HCT116 (cell line): ENCODE measurements around the gene SERINC5. TPM values are rescaled to one million over a fixed set of nuclear protein-coding genes. Genes with fewer than 3 reads are reported as not detected.

Experiments
- ATAC-seq: fragments of 200-7000 bp; cut with Tn5 transposase; 2 replicates; pipeline ENCODE4 v1.9.1; 2020; ENCODE audit warnings: mild to moderate bottlenecking, moderate library complexity
- BruUV-seq: library from RNA; stranded (reverse); fragments of 400-500 nt; replicated peaks from 2 replicates; lab custom pipeline; 2021; lab: Mats Ljungman, UMichigan
- CTCF ChIA-PET: fragments of 300-600 bp; sonication (Branson Sonifier 250); formaldehyde crosslinking; loops from one replicate; lab custom pipeline; 2021; ENCODE audit warnings: antibody characterized with exemption; lab: Charles Lee
- POLR2A ChIA-PET: fragments of 300-600, 350-600 bp; sonication (Branson Sonifier 250); formaldehyde crosslinking; loops from one replicate; lab custom pipeline; 2021; ENCODE audit warnings: antibody characterized with exemption; lab: Charles Lee
- RAD21 ChIA-PET, 2 experiments: fragments of 300-600 bp; sonication (Branson Sonifier 250); formaldehyde crosslinking; loops; one replicate each; lab custom pipeline; 2023; ENCODE audit warnings: low total read pairs in 2 of 2; ENCODE audit not compliant: uncharacterized antibody in 2 of 2, unreplicated experiment in 2 of 2, low non-redundant PET in 1 of 2; lab: Charles Lee
- DNase-seq: peaks from one replicate; pipeline ENCODE4 v3.0.0-alpha.2; 2010; ENCODE audit warnings: low read depth, low spot score
- H2AFZ ChIP-seq: fragments of 200-600 bp; shearing (Covaris generic), sonication (generic); 2 replicates; pipeline ENCODE4 v1.6.1; 2017; ENCODE audit warnings: low read depth, mixed run types, mixed read lengths, antibody characterized with exemption, low read length; ENCODE audit not compliant: poor library complexity, severe bottlenecking
- H3K27ac ChIP-seq: 2 replicates; pipeline ENCODE4 v1.5.1; 2012; ENCODE audit warnings: low read depth, low read length
- H3K27me3 ChIP-seq: fragments of 200-600 bp; sonication (generic); 2 replicates; pipeline ENCODE4 v1.6.1; 2016; ENCODE audit warnings: mixed run types, low read length, mixed read lengths; ENCODE audit not compliant: insufficient read depth
- H3K36me3 ChIP-seq, 2 experiments: fragments of 200-500 bp in 1 of 2; fragments of 200-600 bp in 1 of 2; sonication (Bioruptor generic) in 1 of 2; sonication (generic) in 1 of 2; 2 replicates each; pipeline versions ENCODE4 v1.5.1 to v1.6.1; 2014 to 2016; ENCODE audit warnings: low read length in 2 of 2, inconsistent platforms in 1 of 2, mixed read lengths in 1 of 2, mixed run types in 1 of 2; ENCODE audit not compliant: insufficient read depth in 2 of 2, control insufficient read depth in 1 of 2
- H3K4me1 ChIP-seq, 2 experiments: fragments of 200-600 bp in 1 of 2; sonication (generic) in 1 of 2; 2 replicates each; pipeline versions ENCODE4 v1.5.1 to v1.6.1; 2012 to 2017; ENCODE audit warnings: low read length in 2 of 2, inconsistent platforms in 1 of 2, mild to moderate bottlenecking in 1 of 2, mixed read lengths in 1 of 2, mixed run types in 1 of 2, moderate library complexity in 1 of 2; ENCODE audit not compliant: insufficient read depth in 2 of 2, control insufficient read depth in 1 of 2
- H3K4me2 ChIP-seq: fragments of 200-600 bp; sonication (generic); 2 replicates; pipeline ENCODE4 v1.6.1; 2017; ENCODE audit warnings: mixed run types, low read length, mixed read lengths
- H3K4me3 ChIP-seq, 2 experiments: fragments of 200-600 bp in 1 of 2; sonication (generic) in 1 of 2; replicated peaks in 1 of 2; 2 replicates each; pipeline ENCODE4 v1.5.1; 2011 to 2016; ENCODE audit warnings: low read length in 2 of 2, control low read depth in 1 of 2, low read depth in 1 of 2, mild to moderate bottlenecking in 1 of 2, mixed read lengths in 1 of 2, mixed run types in 1 of 2
- H3K79me2 ChIP-seq: fragments of 200-600 bp; sonication (generic); 2 replicates; pipeline ENCODE4 v1.6.1; 2017; ENCODE audit warnings: mild to moderate bottlenecking, mixed run types, low read length, moderate library complexity, mixed read lengths; ENCODE audit not compliant: insufficient read depth
- H3K9ac ChIP-seq: fragments of 200-600 bp; sonication (generic); 2 replicates; pipeline ENCODE4 v1.6.1; 2016; ENCODE audit warnings: low read length, mixed read lengths
- H3K9me2 ChIP-seq: fragments of 200-600 bp; sonication (generic), shearing (Covaris generic); 2 replicates; pipeline ENCODE4 v1.6.1; 2017; ENCODE audit warnings: mixed run types, mild to moderate bottlenecking, moderate library complexity; ENCODE audit not compliant: insufficient read depth
- H3K9me3 ChIP-seq, 2 experiments: fragments of 200-500 bp in 1 of 2; fragments of 200-600 bp in 1 of 2; sonication (Bioruptor generic) in 1 of 2; sonication (generic) in 1 of 2; 2 replicates each; pipeline ENCODE4 v1.6.1; 2014 to 2017; ENCODE audit warnings: low read length in 2 of 2, mixed read lengths in 2 of 2, inconsistent platforms in 1 of 2, low read depth in 1 of 2, mild to moderate bottlenecking in 1 of 2, mixed run types in 1 of 2, moderate library complexity in 1 of 2; ENCODE audit not compliant: control insufficient read depth in 1 of 2, insufficient read depth in 1 of 2
- H4K20me1 ChIP-seq: fragments of 200-600 bp; sonication (generic), shearing (Covaris generic); 2 replicates; pipeline ENCODE4 v1.6.1; 2017; ENCODE audit warnings: mixed run types, mild to moderate bottlenecking, moderate library complexity; ENCODE audit not compliant: insufficient read depth
- CEBPB ChIP-seq: IDR thresholded peaks from 2 replicates; pipeline ENCODE4 v1.6.1; 2012; ENCODE audit warnings: low read depth
- EGR1 ChIP-seq: IDR thresholded peaks from 2 replicates; pipeline ENCODE4 v1.6.1; 2012; ENCODE audit warnings: low read depth
- EZH2 ChIP-seq: fragments of 200-600 bp; sonication (generic); IDR thresholded peaks from 2 replicates; pipeline ENCODE4 v1.6.1; 2017; ENCODE audit warnings: antibody characterized with exemption, mixed run types
- FOSL1 ChIP-seq: IDR thresholded peaks from 2 replicates; pipeline ENCODE4 v1.6.1; 2012; ENCODE audit warnings: low read depth
- JUND ChIP-seq: IDR thresholded peaks from 2 replicates; pipeline ENCODE4 v1.6.1; 2012
- TCF7L2 ChIP-seq: IDR thresholded peaks from 2 replicates; pipeline ENCODE4 v1.7.0; 2011; ENCODE audit warnings: borderline replicate concordance, inconsistent platforms; ENCODE audit not compliant: insufficient read depth, insufficient read length; ENCODE audit errors: extremely low read depth
- ZFX ChIP-seq: fragments of 450-650 bp; IDR thresholded peaks from 2 replicates; pipeline ENCODE4 v1.6.1; 2017
- ZNF274 ChIP-seq: fragments of 200-500 bp; sonication (Bioruptor generic); IDR thresholded peaks from 2 replicates; pipeline ENCODE4 v1.6.1; 2014; ENCODE audit warnings: mild to moderate bottlenecking, low read depth, low read length, inconsistent platforms
- intact Hi-C: fragments of 100-400 bp; cut with micrococcal nuclease; formaldehyde crosslinking; loops from 2 replicates; pipeline ENCODE4 v1.10.0; 2022
- total RNA-seq: library from RNA; stranded (reverse); gene quantifications from one replicate; pipeline ENCODE4 v1.2.1, GENCODE V29; 2021; ENCODE audit not compliant: unreplicated experiment
- TF ChIP-seq, protein P1 (sequence below): IDR thresholded peaks from 2 replicates; pipeline ENCODE4 v1.6.1; 2012
- TF ChIP-seq, protein P2 (sequence below): IDR thresholded peaks from 2 replicates; pipeline ENCODE4 v1.6.1; 2012

Gene SERINC5
- total RNA-seq, 1 experiment from 2014 or later = 39.3 TPM

DNA sequence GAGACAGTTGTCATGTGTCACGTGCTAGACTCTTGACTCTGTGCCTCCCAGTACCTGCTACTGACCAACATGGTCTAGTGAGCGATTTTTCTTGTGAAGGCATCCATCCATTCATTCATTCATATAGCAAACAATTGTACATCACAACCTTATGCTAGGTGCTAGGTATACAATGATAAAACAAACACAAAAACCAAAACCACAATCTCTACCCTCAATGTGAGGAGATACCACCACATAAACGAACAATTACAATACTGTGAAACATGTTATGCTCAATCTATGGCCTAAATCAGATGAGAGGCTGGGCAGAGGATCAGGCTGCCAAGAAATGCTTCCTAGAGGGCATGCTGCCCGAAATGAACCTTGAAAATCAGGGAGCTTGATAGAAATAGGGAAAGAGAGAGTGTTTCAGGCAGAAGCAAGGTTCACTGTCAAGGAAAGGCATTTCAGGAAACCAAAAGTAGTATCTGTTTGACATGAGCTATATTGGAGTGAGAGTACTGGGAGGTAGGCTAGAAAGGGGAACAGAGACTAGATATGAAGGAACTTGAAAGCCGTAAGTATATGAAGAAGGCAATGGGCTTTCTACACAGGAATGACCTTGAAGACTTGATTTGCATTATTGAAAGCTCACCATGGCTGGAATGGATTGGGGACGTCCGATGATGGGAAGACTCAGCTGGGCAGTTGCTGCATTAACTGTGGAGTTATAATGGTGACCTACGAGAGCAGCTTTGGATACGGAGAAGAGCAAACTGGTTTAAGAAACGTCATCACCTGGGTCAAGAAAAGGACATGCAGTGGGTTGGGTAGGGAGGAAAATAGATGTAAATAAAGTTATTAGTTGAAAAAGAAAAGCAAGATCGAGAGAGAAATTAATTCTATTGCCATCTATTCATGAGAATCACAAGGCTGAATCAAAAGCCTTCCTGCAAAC, 130.6 kb downstream of the SERINC5 start:
- TF ChIP-seq, protein P1, sequence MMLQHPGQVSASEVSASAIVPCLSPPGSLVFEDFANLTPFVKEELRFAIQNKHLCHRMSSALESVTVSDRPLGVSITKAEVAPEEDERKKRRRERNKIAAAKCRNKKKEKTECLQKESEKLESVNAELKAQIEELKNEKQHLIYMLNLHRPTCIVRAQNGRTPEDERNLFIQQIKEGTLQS = no peak
- TF ChIP-seq EZH2 = no peak
- TF ChIP-seq CEBPB = no peak
- TF ChIP-seq FOSL1 = no peak
- TF ChIP-seq JUND = no peak
- H3K9me3 ChIP-seq = no peaks in the 10 kb centered on the region; a peak in 1 of 4 replicates
- intact Hi-C loops = no loop called here
- no peak overlapping the region for H3K4me3 ChIP-seq
- H3K9ac ChIP-seq = no peak overlapping the region
- ATAC-seq = no peak
- no peak for DNase-seq
- no peaks in the 10 kb centered on the region for H3K36me3 ChIP-seq
- H3K4me1 ChIP-seq = peaks cover 6 to 14% of the 10 kb centered on the region in 2 experiments; a peak in 2 of 4 replicates
- no peak overlapping the region for H3K27ac ChIP-seq
- peak overlapping the region; percentile 21; the same call in 1 of the 2 replicates for H3K4me2 ChIP-seq
- no peak overlapping the region for H2AFZ ChIP-seq
- no peaks in the 10 kb centered on the region for H3K9me2 ChIP-seq
- RAD21 ChIA-PET = no interaction called here
- H4K20me1 ChIP-seq = no peaks in the 10 kb centered on the region
- no TSS peak for BruUV-seq
- CTCF ChIA-PET = no interaction called here
- POLR2A ChIA-PET = no interaction called here
- H3K27me3 ChIP-seq = no peaks in the 10 kb centered on the region
- H3K79me2 ChIP-seq = no peaks in the 10 kb centered on the region

DNA sequence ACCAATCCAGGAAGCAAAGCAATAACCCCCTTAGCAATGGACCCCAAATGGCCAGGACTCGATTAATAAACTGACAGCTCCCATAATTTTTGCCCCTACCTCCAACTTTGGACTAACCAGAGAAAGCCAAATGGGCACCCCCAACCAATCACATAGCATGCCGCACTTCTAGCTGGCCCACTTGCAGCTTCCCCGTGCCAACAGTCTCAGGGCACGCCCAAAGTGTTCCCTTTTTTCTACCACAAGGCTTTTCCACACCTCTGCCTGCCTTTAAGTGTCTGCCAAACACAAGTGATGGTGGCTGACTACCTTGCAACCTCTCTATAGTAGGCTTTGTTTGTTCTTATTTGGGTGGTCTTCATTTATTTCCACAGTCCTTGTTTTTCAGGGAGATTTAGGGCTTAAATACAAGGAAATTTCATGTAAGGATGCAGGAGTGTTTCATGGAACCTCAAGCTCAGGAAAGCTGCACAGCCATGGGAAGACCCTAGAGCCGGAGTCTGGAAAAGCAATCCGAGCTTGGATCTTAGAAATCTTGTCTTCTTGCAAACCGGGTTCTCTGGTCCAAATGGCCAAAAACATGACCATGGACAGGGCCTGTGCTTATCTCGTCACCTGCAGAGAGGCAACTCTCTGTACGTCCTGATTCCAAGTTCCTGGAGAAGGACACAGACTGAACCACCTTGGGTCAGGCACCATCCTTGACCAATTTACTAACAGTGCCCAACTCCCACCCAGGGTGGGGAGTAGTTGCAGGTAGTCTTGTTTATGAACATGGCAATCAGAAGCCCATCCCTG, 131.5 kb downstream of the SERINC5 start:
- no peaks in the 10 kb centered on the region for H3K36me3 ChIP-seq
- no peak for TF ChIP-seq TCF7L2
- TF ChIP-seq, protein P2, sequence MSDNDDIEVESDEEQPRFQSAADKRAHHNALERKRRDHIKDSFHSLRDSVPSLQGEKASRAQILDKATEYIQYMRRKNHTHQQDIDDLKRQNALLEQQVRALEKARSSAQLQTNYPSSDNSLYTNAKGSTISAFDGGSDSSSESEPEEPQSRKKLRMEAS = no peak
- no peak for TF ChIP-seq ZNF274
- no peak for TF ChIP-seq ZFX
- no peak for TF ChIP-seq EGR1
- ATAC-seq = no peak
- no peaks in the 10 kb centered on the region; a peak in 1 of 4 replicates for H3K9me3 ChIP-seq
- no peak overlapping the region for H3K4me3 ChIP-seq
- H3K4me1 ChIP-seq = peaks cover 6 to 14% of the 10 kb centered on the region in 2 experiments; a peak in 2 of 4 replicates
- no peak overlapping the region for H2AFZ ChIP-seq
- no peaks in the 10 kb centered on the region for H3K79me2 ChIP-seq
- DNase-seq = no peak
- ChIA-PET RAD21 (no interaction called here), CTCF (no interaction called here), POLR2A (no interaction called here)
- no TSS peak for BruUV-seq
- H3K27me3 ChIP-seq = no peaks in the 10 kb centered on the region
- H3K27ac ChIP-seq = no peak overlapping the region
- no peak overlapping the region for H3K9ac ChIP-seq
- no peak overlapping the region for H3K4me2 ChIP-seq
- H4K20me1 ChIP-seq = no peaks in the 10 kb centered on the region
- intact Hi-C loops = no loop called here
- H3K9me2 ChIP-seq = no peaks in the 10 kb centered on the region
